Left lobe of liver (tissue), 2 donors: ENCODE results near the gene PRR36. TPM values are rescaled to one million over a fixed set of nuclear protein-coding genes. Genes with fewer than 3 reads are reported as not detected.

Source experiments
- ATAC-seq: fragments of 200-7000 bp; cut with Tn5 transposase; one replicate; pipeline ENCODE4 v1.9.1; 2020; ENCODE audit warnings: mild to moderate bottlenecking, moderate library complexity
- DNase-seq: peaks from one replicate; pipeline ENCODE4 v3.0.0-alpha.2; 2020; ENCODE audit warnings: low spot score
- total RNA-seq: library from RNA; stranded (reverse); gene quantifications from one replicate; pipeline ENCODE4 v1.2.1, GENCODE V29; 2021
- donor health status: DM: no; HTN: no; CAD: no; lungs with moderate emphysema.
- donor health status: DM: no; HTN: yes; CAD: no.

The PRR36 gene
- total RNA-seq, 1 donor from 2014 or later, result 0.15 TPM

GRCh38 chr19:7874897-7875273 lies 695 bp upstream of the PRR36 start:
- no peak for DNase-seq
- no peak for ATAC-seq

GRCh38 chr19:7873304-7874075 lies 700 bp downstream of the PRR36 start:
- no peak for DNase-seq

GRCh38 chr19:7872306-7873204 lies 1.6 kb downstream of the PRR36 start:
- no peak for DNase-seq
- no peak for ATAC-seq

More at GRCh38 chr19:7873304-7874075, 700 bp downstream of the PRR36 start:
- ATAC-seq, result no peak

GRCh38 chr19:7871437-7872305 lies 2.5 kb downstream of the PRR36 start:
- ATAC-seq (peak; percentile 41), DNase-seq (peak; percentile 76)

GRCh38 chr19:7870571-7871436 lies 3.4 kb downstream of the PRR36 start:
- ATAC-seq, result no peak
- DNase-seq, result peak; percentile 57

- peak; percentile 63 for DNase-seq
- peak; percentile 20 for ATAC-seq
Observed at GRCh38 chr19:7869910-7870511, 4.2 kb downstream of the PRR36 start.

GRCh38 chr19:7869453-7869909 lies 4.7 kb downstream of the PRR36 start:
- peak; percentile 82 for DNase-seq
- peak; percentile 83 for ATAC-seq

- DNase-seq (peak; percentile 81), ATAC-seq (peak; percentile 79)
Observed at GRCh38 chr19:7868671-7869452, 5.3 kb downstream of the PRR36 start.

GRCh38 chr19:7868326-7868670 lies 5.9 kb downstream of the PRR36 start:
- DNase-seq (no peak), ATAC-seq (no peak)

GRCh38 chr19:7867092-7867844 lies 6.9 kb downstream of the PRR36 start:
- DNase-seq (no peak), ATAC-seq (no peak)

GRCh38 chr19:7866399-7867091 lies 7.6 kb downstream of the PRR36 start:
- ATAC-seq (no peak), DNase-seq (no peak)

GRCh38 chr19:7865262-7865911 lies 8.8 kb downstream of the PRR36 start:
- no peak for DNase-seq
- no peak for ATAC-seq

- no peak for DNase-seq
Observed at GRCh38 chr19:7864690-7865074, 9.5 kb downstream of the PRR36 start.

GRCh38 chr19:7863971-7864689 lies 10.1 kb downstream of the PRR36 start:
- DNase-seq (no peak), ATAC-seq (no peak)

More at GRCh38 chr19:7864690-7865074, 9.5 kb downstream of the PRR36 start:
- no peak for ATAC-seq

- no peak for DNase-seq
Observed at GRCh38 chr19:7863157-7863970, 10.8 kb downstream of the PRR36 start.

More at GRCh38 chr19:7863157-7863970, 10.8 kb downstream of the PRR36 start:
- no peak for ATAC-seq
